OCI-LY7 (cell line): ENCODE results near the gene CFP. TPM values are rescaled to one million over a fixed set of nuclear protein-coding genes. Genes with fewer than 3 reads are reported as not detected.

Experiments
- BruUV-seq: library from RNA; stranded (reverse); fragments of 400-500 nt; replicated peaks from 2 replicates; lab custom pipeline; 2021; lab: Mats Ljungman, UMichigan
- CTCF ChIA-PET: fragments of 300-600 bp; sonication (Branson Sonifier 250); formaldehyde crosslinking; loops from one replicate; lab custom pipeline; 2022; ENCODE audit warnings: antibody characterized with exemption; ENCODE audit not compliant: unreplicated experiment; lab: Charles Lee
- POLR2A ChIA-PET: fragments of 300-600 bp; sonication (Branson Sonifier 250); formaldehyde crosslinking; loops from one replicate; lab custom pipeline; 2022; ENCODE audit warnings: antibody characterized with exemption; lab: Charles Lee
- DNase-seq: peaks from one replicate; pipeline ENCODE4 v3.0.0-alpha.2; 2015; ENCODE audit warnings: low spot score
- H2AFZ ChIP-seq: fragments of 200-600 bp; sonication (generic), shearing (Covaris generic); 2 replicates; pipeline ENCODE4 v1.6.1; 2014; ENCODE audit warnings: mild to moderate bottlenecking, antibody characterized with exemption, low read length, moderate library complexity
- H3K27ac ChIP-seq: fragments of 200-600 bp; sonication (generic); 2 replicates; pipeline ENCODE4 v1.5.1; 2014; ENCODE audit warnings: mixed run types, low read depth, mild to moderate bottlenecking, moderate library complexity, low read length, inconsistent platforms; ENCODE audit not compliant: poor library complexity, severe bottlenecking
- H3K36me3 ChIP-seq: fragments of 200-600 bp; sonication (generic); 2 replicates; pipeline ENCODE4 v1.6.1; 2014; ENCODE audit warnings: mild to moderate bottlenecking, antibody characterized with exemption, low read length, moderate library complexity, mixed read lengths; ENCODE audit not compliant: insufficient read depth
- H3K4me1 ChIP-seq: fragments of 200-600 bp; sonication (generic); 2 replicates; pipeline ENCODE4 v1.5.1; 2014; ENCODE audit warnings: mild to moderate bottlenecking, low read length; ENCODE audit not compliant: insufficient read depth, poor library complexity, severe bottlenecking
- H3K4me2 ChIP-seq: fragments of 200-600 bp; sonication (generic); 2 replicates; pipeline ENCODE4 v1.6.1; 2014; ENCODE audit warnings: mild to moderate bottlenecking, low read length
- H3K4me3 ChIP-seq: fragments of 200-600 bp; sonication (generic); 2 replicates; pipeline ENCODE4 v1.5.1; 2014; ENCODE audit warnings: mild to moderate bottlenecking, low read depth, low read length; ENCODE audit not compliant: poor library complexity, severe bottlenecking
- H3K79me2 ChIP-seq: fragments of 200-600 bp; sonication (generic); 2 replicates; pipeline ENCODE4 v1.6.1; 2016; ENCODE audit warnings: low read depth, mild to moderate bottlenecking, low read length, moderate library complexity, mixed read lengths; ENCODE audit not compliant: insufficient read depth
- H3K9me2 ChIP-seq: fragments of 200-600 bp; sonication (generic); 2 replicates; pipeline ENCODE4 v1.6.1; 2016; ENCODE audit warnings: mild to moderate bottlenecking, low read length, mixed read lengths; ENCODE audit not compliant: insufficient read depth
- H3K9me3 ChIP-seq: fragments of 200-600 bp; sonication (generic); 2 replicates; pipeline ENCODE4 v1.6.1; 2014; ENCODE audit warnings: mild to moderate bottlenecking, mixed run types, low read length, mixed read lengths
- H4K20me1 ChIP-seq: fragments of 200-600 bp; sonication (generic); 2 replicates; pipeline ENCODE4 v1.6.1; 2014; ENCODE audit warnings: mild to moderate bottlenecking, antibody characterized with exemption, low read length, moderate library complexity, mixed read lengths; ENCODE audit not compliant: insufficient read depth
- CTCF ChIP-seq: fragments of 200-600 bp; sonication (generic); conservative IDR thresholded peaks from 2 replicates; pipeline ENCODE4 v1.5.1; 2014; ENCODE audit warnings: mild to moderate bottlenecking, antibody characterized with exemption, low read length, moderate library complexity, mixed read lengths
- EZH2phosphoT487 ChIP-seq: fragments of 200-600 bp; sonication (generic); IDR thresholded peaks from 2 replicates; pipeline ENCODE4 v1.6.1; 2018; ENCODE audit warnings: low read depth, borderline replicate concordance, mild to moderate bottlenecking, mixed run types, antibody characterized with exemption, low read length, moderate library complexity, mixed read lengths
- intact Hi-C: fragments of 100-400 bp; cut with micrococcal nuclease; formaldehyde crosslinking; loops from one replicate; pipeline ENCODE4 v1.10.0; 2022; ENCODE audit not compliant: unreplicated experiment
- total RNA-seq, 2 experiments: library from RNA; depleted of rRNA in 1 of 2; stranded (reverse); fragments of >200 nt in 1 of 2; shearing (Covaris generic) in 1 of 2; gene quantifications; 2 replicates each; pipeline ENCODE4 v1.2.3, GENCODE V29; 2014 to 2022

The CFP gene
- total RNA-seq, 2 experiments from 2014 or later = 4.2 to 4.7 TPM

GRCh38 chrX:47579537-47579936 is 50.2 kb downstream of the CFP start:
- no TSS peak for BruUV-seq

GRCh38 chrX:47578692-47579091 is 51.0 kb downstream of the CFP start:
- Histone ChIP-seq H4K20me1 (no peaks in the 10 kb centered on the region), H3K4me2 (no peak overlapping the region), H3K27ac (no peak overlapping the region), H2AFZ (no peak overlapping the region), H3K79me2 (no peaks in the 10 kb centered on the region), H3K9me2 (no peaks in the 10 kb centered on the region), H3K9me3 (no peaks in the 10 kb centered on the region), H3K4me3 (no peak overlapping the region), H3K36me3 (no peaks in the 10 kb centered on the region), H3K4me1 (no peaks in the 10 kb centered on the region)
- DNase-seq = no peak
- CTCF ChIA-PET = no interaction called here
- POLR2A ChIA-PET = no interaction called here
- TF ChIP-seq CTCF (no peak), EZH2phosphoT487 (no peak)
- no TSS peak for BruUV-seq
- intact Hi-C loops = no loop called here

More at GRCh38 chrX:47579537-47579936, 50.2 kb downstream of the CFP start:
- Histone ChIP-seq H3K9me2 (no peaks in the 10 kb centered on the region), H3K36me3 (no peaks in the 10 kb centered on the region), H3K4me3 (no peak overlapping the region), H2AFZ (no peak overlapping the region), H3K79me2 (no peaks in the 10 kb centered on the region), H3K4me2 (no peak overlapping the region), H3K27ac (no peak overlapping the region), H4K20me1 (no peaks in the 10 kb centered on the region), H3K4me1 (no peaks in the 10 kb centered on the region), H3K9me3 (no peaks in the 10 kb centered on the region)
- no peak for DNase-seq
- ChIA-PET POLR2A (interaction anchor here (0.7 kb wide), 2 partner anchors 8 to 10 kb away, joined by 3 read pairs; no protein-coding TSS in a partner anchor), CTCF (no interaction called here)
- TF ChIP-seq CTCF (no peak), EZH2phosphoT487 (no peak)
- intact Hi-C loops = no loop called here

GRCh38 chrX:47577901-47578300 is 51.8 kb downstream of the CFP start:
- no peak overlapping the region for H3K4me2 ChIP-seq
- BruUV-seq = no TSS peak

More at GRCh38 chrX:47577901-47578300, 51.8 kb downstream of the CFP start:
- Histone ChIP-seq H2AFZ (no peak overlapping the region), H3K27ac (no peak overlapping the region), H3K4me1 (no peaks in the 10 kb centered on the region), H3K36me3 (no peaks in the 10 kb centered on the region), H4K20me1 (no peaks in the 10 kb centered on the region), H3K9me2 (no peaks in the 10 kb centered on the region), H3K4me3 (no peak overlapping the region), H3K79me2 (no peaks in the 10 kb centered on the region), H3K9me3 (no peaks in the 10 kb centered on the region)
- ChIA-PET CTCF (no interaction called here), POLR2A (no interaction called here)
- DNase-seq = no peak
- no peak for TF ChIP-seq EZH2phosphoT487
- TF ChIP-seq CTCF = no peak
- intact Hi-C loops = no loop called here
